Endothelial cell of umbilical vein (primary cell): ENCODE results near the gene DCC. TPM values are rescaled to one million over a fixed set of nuclear protein-coding genes. Genes with fewer than 3 reads are reported as not detected.

Source experiments
- BruUV-seq: library from RNA; stranded (reverse); fragments of 400-500 nt; replicated peaks from 2 replicates; lab custom pipeline; 2021; lab: Mats Ljungman, UMichigan
- CTCF ChIA-PET: fragments of 300-600, 350-600 bp; sonication (Branson Sonifier 250); formaldehyde crosslinking; loops from one replicate; lab custom pipeline; 2021; ENCODE audit warnings: antibody characterized with exemption, inconsistent platforms; lab: Charles Lee
- POLR2A ChIA-PET: fragments of 300-600, 350-600 bp; sonication (Branson Sonifier 250); formaldehyde crosslinking; loops from one replicate; lab custom pipeline; 2021; ENCODE audit warnings: antibody characterized with exemption, inconsistent platforms; lab: Charles Lee
- DNase-seq: peaks from one replicate; pipeline ENCODE4 v3.0.0-alpha.2; 2011; ENCODE audit warnings: low read depth, low spot score
- FAIRE-seq: peaks from 2 replicates; lab custom pipeline; 2011; peaks lifted over from hg19 to GRCh38; lab: Jason Lieb, UNC
- H2AFZ ChIP-seq: 2 replicates; pipeline ENCODE4 v1.6.0; 2012; ENCODE audit warnings: low read depth, low read length, control low read depth, inconsistent platforms
- H3K27ac ChIP-seq: 2 replicates; pipeline ENCODE4 v1.5.1; 2011; ENCODE audit warnings: low read depth, mild to moderate bottlenecking, control low read depth, low read length, moderate library complexity; ENCODE audit not compliant: insufficient read depth
- H3K27me3 ChIP-seq, 2 experiments: 2 replicates each; pipeline versions ENCODE4 v1.6.0 to v1.6.1; 2011; ENCODE audit warnings: low read length in 2 of 2, mixed read lengths in 1 of 2; ENCODE audit not compliant: control insufficient read depth in 2 of 2, insufficient read depth in 2 of 2
- H3K36me3 ChIP-seq, 2 experiments: 2 replicates in 1 of 2; 3 replicates in 1 of 2; pipeline ENCODE4 v1.5.1; 2011; ENCODE audit warnings: low read length in 2 of 2, mild to moderate bottlenecking in 1 of 2, moderate library complexity in 1 of 2; ENCODE audit not compliant: control insufficient read depth in 2 of 2, insufficient read depth in 2 of 2; ENCODE audit errors: extremely low read depth in 1 of 2
- H3K4me1 ChIP-seq: 3 replicates; pipeline ENCODE4 v1.5.1; 2011; ENCODE audit warnings: mild to moderate bottlenecking, low read length; ENCODE audit not compliant: control insufficient read depth, insufficient read depth; ENCODE audit errors: extremely low read depth
- H3K4me2 ChIP-seq: 2 replicates; pipeline ENCODE4 v1.6.1; 2011; ENCODE audit warnings: low read length, control low read depth, mixed read lengths; ENCODE audit not compliant: insufficient read depth
- H3K4me3 ChIP-seq, 3 experiments: fragments of 200-600 bp in 1 of 3; sonication (generic), shearing (Covaris generic) in 1 of 3; replicated peaks in 1 of 3; 2 replicates each; pipeline ENCODE4 v1.5.1; 2011 to 2016; ENCODE audit warnings: control low read depth in 3 of 3, low read length in 3 of 3, mild to moderate bottlenecking in 2 of 3, inconsistent platforms in 1 of 3, low read depth in 1 of 3, moderate library complexity in 1 of 3; ENCODE audit not compliant: insufficient read depth in 1 of 3
- H3K79me2 ChIP-seq: 2 replicates; pipeline ENCODE4 v1.6.0; 2012; ENCODE audit warnings: low read length, inconsistent platforms; ENCODE audit not compliant: control insufficient read depth, insufficient read depth
- H3K9ac ChIP-seq: replicated peaks from 2 replicates; pipeline ENCODE3; 2011; ENCODE audit warnings: low read length, control low read depth; ENCODE audit not compliant: insufficient read depth; ENCODE audit errors: extremely low read depth
- H3K9me1 ChIP-seq: replicated peaks from 3 replicates; pipeline ENCODE4 v1.6.0; 2011; ENCODE audit warnings: mild to moderate bottlenecking, low read length; ENCODE audit not compliant: control insufficient read depth, insufficient read depth; ENCODE audit errors: extremely low read depth
- H3K9me3 ChIP-seq: replicated peaks from 2 replicates; pipeline ENCODE4 v1.5.1; 2012; ENCODE audit warnings: low read length, inconsistent platforms; ENCODE audit not compliant: control insufficient read depth, insufficient read depth
- H4K20me1 ChIP-seq: replicated peaks from 2 replicates; pipeline ENCODE3; 2011; ENCODE audit warnings: mild to moderate bottlenecking, low read length; ENCODE audit not compliant: control insufficient read depth, insufficient read depth; ENCODE audit errors: extremely low read depth
- EZH2 ChIP-seq: IDR thresholded peaks from 2 replicates; pipeline ENCODE4 v1.6.1; 2012; ENCODE audit warnings: borderline replicate concordance, low read depth, mild to moderate bottlenecking, moderate library complexity, low read length, inconsistent platforms; ENCODE audit not compliant: severe bottlenecking
- FOS ChIP-seq: IDR thresholded peaks from 2 replicates; pipeline ENCODE4 v1.6.1; 2011; ENCODE audit warnings: mild to moderate bottlenecking, low read length, moderate library complexity, borderline replicate concordance; ENCODE audit not compliant: insufficient read depth
- GATA2 ChIP-seq: IDR thresholded peaks from 2 replicates; pipeline ENCODE4 v1.7.0; 2011; ENCODE audit warnings: low read depth, mild to moderate bottlenecking, moderate library complexity, mixed read lengths, low read length; ENCODE audit not compliant: insufficient read length, insufficient read depth
- JUN ChIP-seq: IDR thresholded peaks from 2 replicates; pipeline ENCODE4 v1.6.1; 2011; ENCODE audit warnings: borderline replicate concordance, low read depth; ENCODE audit not compliant: insufficient read length, insufficient read depth
- MYC ChIP-seq: IDR thresholded peaks from one replicate; pipeline ENCODE4 v1.6.1; 2011; ENCODE audit warnings: mild to moderate bottlenecking, low read depth, low read length
- POLR2A ChIP-seq: IDR thresholded peaks from 2 replicates; pipeline ENCODE4 v1.6.1; 2012; ENCODE audit warnings: low read depth, mild to moderate bottlenecking, control low read depth, low read length
- POLR2AphosphoS5 ChIP-seq: IDR thresholded peaks from 2 replicates; pipeline ENCODE4 v1.6.1; 2012; ENCODE audit warnings: low read depth, mild to moderate bottlenecking, control low read depth, low read length, moderate library complexity; ENCODE audit not compliant: insufficient read depth
- dilution Hi-C: fragments of 300-500 bp; cut with MboI; formaldehyde crosslinking; loops from one replicate; pipeline ENCODE4 v1.15.0; 2019; ENCODE audit warnings: low sequenced_read_pairs; ENCODE audit not compliant: extremely low pct_ligation_motif_present
- intact Hi-C: fragments of 100-400 bp; cut with micrococcal nuclease; formaldehyde crosslinking; loops from one replicate; pipeline ENCODE4 v1.10.0; 2022
- polyA plus RNA-seq, 4 experiments: library from polyadenylated mRNA; depleted of rRNA in 3 of 4; stranded (reverse) in 3 of 4; unstranded in 1 of 4; fragments of >200 nt; gene quantifications; 2 replicates each; pipeline versions ENCODE4 v1.2.1 to v1.2.3, GENCODE V29; 2011 to 2012; ENCODE audit warnings: missing spikeins in 1 of 4
- total RNA-seq: library from RNA; stranded (reverse); gene quantifications from 2 replicates; pipeline ENCODE4 v1.2.3, GENCODE V29; 2021
- TF ChIP-seq, protein P1 (sequence below), 2 donors: IDR thresholded peaks; 1 replicate in 1 of 2; 2 replicates in 1 of 2; pipeline ENCODE4 v1.5.1; 2011; ENCODE audit warnings: low read length in 2 of 2, mild to moderate bottlenecking in 2 of 2, moderate library complexity in 2 of 2, control low read depth in 1 of 2, inconsistent platforms in 1 of 2, low read depth in 1 of 2; ENCODE audit not compliant: insufficient read depth in 1 of 2; ENCODE audit errors: extremely low read depth in 1 of 2
- TF ChIP-seq, protein P2 (sequence below): IDR thresholded peaks from 2 replicates; pipeline ENCODE4 v1.6.1; 2011; ENCODE audit not compliant: insufficient read depth, insufficient read length

The DCC gene
- total and polyA plus RNA-seq, 2 donors (not counting 3 experiments of a cell fraction or from before 2014, with no cell fraction given): not detected

DNA sequence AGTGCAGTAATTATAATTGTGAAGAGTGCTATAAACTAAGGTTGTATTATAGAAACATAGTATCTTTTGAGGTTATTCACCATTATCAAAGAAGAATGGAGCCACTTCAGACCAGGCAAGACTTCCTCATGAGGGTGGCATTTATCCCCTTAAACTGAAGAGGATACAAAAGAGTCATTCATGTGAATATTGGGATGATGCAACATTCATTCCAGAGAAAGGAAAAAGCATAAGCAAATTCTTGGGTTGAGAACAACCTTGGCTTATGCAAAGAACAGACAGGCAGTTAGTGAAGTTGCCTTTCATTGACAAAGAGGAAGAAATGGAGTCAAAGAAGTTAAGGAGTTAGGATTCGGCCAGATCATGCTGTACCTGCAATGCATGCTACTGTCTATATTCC lies 1201.9 kb downstream of the DCC start:
- intact Hi-C loops: no loop called here
- H3K9ac ChIP-seq: no peak overlapping the region
- no peaks in the 10 kb centered on the region for H3K79me2 ChIP-seq
- H3K27ac ChIP-seq: no peak overlapping the region
- H3K9me3 ChIP-seq: peaks cover under 1% of the 10 kb centered on the region
- DNase-seq (no peak), FAIRE-seq (no peak)
- no peak overlapping the region for H3K4me2 ChIP-seq
- ChIA-PET POLR2A (no interaction called here), CTCF (no interaction called here)
- H2AFZ ChIP-seq: no peak overlapping the region
- H3K4me1 ChIP-seq: no peaks in the 10 kb centered on the region
- no peaks in the 10 kb centered on the region for H3K9me1 ChIP-seq
- H3K4me3 ChIP-seq: no peak overlapping the region
- H3K36me3 ChIP-seq: no peaks in the 10 kb centered on the region
- dilution Hi-C loops: no loop called here
- no peaks in the 10 kb centered on the region for H3K27me3 ChIP-seq
- TF ChIP-seq, protein P1, sequence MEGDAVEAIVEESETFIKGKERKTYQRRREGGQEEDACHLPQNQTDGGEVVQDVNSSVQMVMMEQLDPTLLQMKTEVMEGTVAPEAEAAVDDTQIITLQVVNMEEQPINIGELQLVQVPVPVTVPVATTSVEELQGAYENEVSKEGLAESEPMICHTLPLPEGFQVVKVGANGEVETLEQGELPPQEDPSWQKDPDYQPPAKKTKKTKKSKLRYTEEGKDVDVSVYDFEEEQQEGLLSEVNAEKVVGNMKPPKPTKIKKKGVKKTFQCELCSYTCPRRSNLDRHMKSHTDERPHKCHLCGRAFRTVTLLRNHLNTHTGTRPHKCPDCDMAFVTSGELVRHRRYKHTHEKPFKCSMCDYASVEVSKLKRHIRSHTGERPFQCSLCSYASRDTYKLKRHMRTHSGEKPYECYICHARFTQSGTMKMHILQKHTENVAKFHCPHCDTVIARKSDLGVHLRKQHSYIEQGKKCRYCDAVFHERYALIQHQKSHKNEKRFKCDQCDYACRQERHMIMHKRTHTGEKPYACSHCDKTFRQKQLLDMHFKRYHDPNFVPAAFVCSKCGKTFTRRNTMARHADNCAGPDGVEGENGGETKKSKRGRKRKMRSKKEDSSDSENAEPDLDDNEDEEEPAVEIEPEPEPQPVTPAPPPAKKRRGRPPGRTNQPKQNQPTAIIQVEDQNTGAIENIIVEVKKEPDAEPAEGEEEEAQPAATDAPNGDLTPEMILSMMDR (IDR thresholded peaks at IDR 0.05; ENCODE audit: extremely low read depth in 1 of 2, insufficient read depth in 1 of 2, low read depth in 1 of 2, low read length in 2 of 2): no peak
- TF ChIP-seq GATA2 (no peak), EZH2 (no peak), JUN (no peak), MYC (no peak), POLR2A (no peak), FOS (no peak), POLR2AphosphoS5 (no peak)
- TF ChIP-seq, protein P2, sequence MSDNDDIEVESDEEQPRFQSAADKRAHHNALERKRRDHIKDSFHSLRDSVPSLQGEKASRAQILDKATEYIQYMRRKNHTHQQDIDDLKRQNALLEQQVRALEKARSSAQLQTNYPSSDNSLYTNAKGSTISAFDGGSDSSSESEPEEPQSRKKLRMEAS: no peak
- BruUV-seq: no TSS peak
- H4K20me1 ChIP-seq: no peaks in the 10 kb centered on the region
